ENCODE data around the gene HPCAL1.

HPCAL1 gene

GRCh38 chr2:10473121-10473756, 170.5 kb downstream of the HPCAL1 start:
- no peak for DNase-seq

- DNase-seq, result no peak
These were observed 172.6 kb downstream of the HPCAL1 start for GRCh38 chr2:10475221-10475722.

- DNase-seq, result no peak
These were observed 173.3 kb downstream of the HPCAL1 start for GRCh38 chr2:10475811-10476660.

- DNase-seq, result no peak
These were observed 174.2 kb downstream of the HPCAL1 start for GRCh38 chr2:10476723-10477442.

All from SHP77 (cell line).